Progenitor cell of endocrine pancreas (in vitro differentiated cells): ENCODE data around the gene IDH3B. TPM values are rescaled to one million over a fixed set of nuclear protein-coding genes. Genes with fewer than 3 reads are reported as not detected.
A peak's percentile ranks its signal among the peaks of the same experiment; 100 is the strongest.

ENCODE experiments used
- DNase-seq: peaks from one replicate; pipeline ENCODE4 v3.0.0; 2021; ENCODE audit warnings: low spot score; ENCODE audit not compliant: unreplicated experiment
- H3K27ac Mint-ChIP-seq: 2 replicates; pipeline ENCODE4 v1.8.0; 2021; ENCODE audit warnings: mild to moderate bottlenecking, moderate library complexity, mixed read lengths
- H3K27me3 Mint-ChIP-seq: 2 replicates; pipeline ENCODE4 v1.8.0; 2021; ENCODE audit warnings: mixed read lengths
- H3K36me3 Mint-ChIP-seq: 2 replicates; pipeline ENCODE4 v1.8.0; 2022; ENCODE audit warnings: mixed read lengths; ENCODE audit not compliant: insufficient read depth
- H3K4me1 Mint-ChIP-seq: 2 replicates; pipeline ENCODE4 v1.8.0; 2021; ENCODE audit warnings: low read depth, mixed read lengths
- H3K4me3 Mint-ChIP-seq: 2 replicates; pipeline ENCODE4 v1.8.0; 2021; ENCODE audit warnings: low read depth, mild to moderate bottlenecking, moderate library complexity, mixed read lengths
- H3K9me3 Mint-ChIP-seq: 2 replicates; pipeline ENCODE4 v1.8.0; 2021; ENCODE audit warnings: low read depth, mixed read lengths
- CTCF ChIP-seq: fragments of 200-600 bp; sonication (generic); IDR thresholded peaks from one replicate; pipeline ENCODE4 v1.5.0; 2021; ENCODE audit warnings: antibody characterized with exemption, mild to moderate bottlenecking; ENCODE audit not compliant: unreplicated experiment
- total RNA-seq: library from RNA; stranded (reverse); gene quantifications from 2 replicates; pipeline ENCODE4 v1.2.1, GENCODE V29; 2021

Gene IDH3B
- total RNA-seq, 1 donor from 2014 or later = 98.9 TPM

- no peaks in the 10 kb centered on the region for H3K27me3 Mint-ChIP-seq
- peaks cover 35% of the 10 kb centered on the region for H3K36me3 Mint-ChIP-seq
- H3K4me3 Mint-ChIP-seq = peak overlapping the region; percentile 88
Observed at GRCh38 chr20:2653556-2654383, 10.2 kb downstream of the IDH3B start.

GRCh38 chr20:2652724-2653555 is 11.1 kb downstream of the IDH3B start:
- H3K4me3 Mint-ChIP-seq = peak overlapping the region; percentile 88
- peak overlapping the region; percentile 95 for H3K27ac Mint-ChIP-seq
- no peaks in the 10 kb centered on the region for H3K27me3 Mint-ChIP-seq
- H3K4me1 Mint-ChIP-seq = peaks cover 15% of the 10 kb centered on the region
- H3K36me3 Mint-ChIP-seq = peaks cover 33% of the 10 kb centered on the region
- no peaks in the 10 kb centered on the region for H3K9me3 Mint-ChIP-seq
- no peak for TF ChIP-seq CTCF
- peak; percentile 23 for DNase-seq

More at GRCh38 chr20:2653556-2654383, 10.2 kb downstream of the IDH3B start:
- Mint-ChIP-seq H3K4me1 (peaks cover 15% of the 10 kb centered on the region), H3K27ac (peak overlapping the region; percentile 33), H3K9me3 (no peaks in the 10 kb centered on the region)
- DNase-seq = no peak
- no peak for TF ChIP-seq CTCF

- Mint-ChIP-seq H3K27me3 (no peaks in the 10 kb centered on the region), H3K4me3 (peak within 1 kb of the TSS; percentile 90), H3K9me3 (no peaks in the 10 kb centered on the region), H3K4me1 (peaks cover 15% of the 10 kb centered on the region), H3K27ac (peak within 1 kb of the TSS; percentile 95), H3K36me3 (peaks cover 24% of the 10 kb centered on the region)
- TF ChIP-seq CTCF = peak; percentile 5
- peak; percentile 96 for DNase-seq
Observed at GRCh38 chr20:2651772-2652723, 12.0 kb downstream of the IDH3B start, which contains the start of gene NOP56. Gene NOP56, plus strand, starts transcription at chr20:2652632. Its CDS starts 29 bp downstream, at chr20:2652661.

GRCh38 chr20:2643708-2644107 is 20.3 kb downstream of the IDH3B start:
- no peak overlapping the region for H3K27ac Mint-ChIP-seq
- H3K27me3 Mint-ChIP-seq = peaks cover 6% of the 10 kb centered on the region
- no peak for DNase-seq
- no peaks in the 10 kb centered on the region for H3K4me1 Mint-ChIP-seq
- H3K4me3 Mint-ChIP-seq = no peak overlapping the region
- H3K36me3 Mint-ChIP-seq = no peaks in the 10 kb centered on the region
- TF ChIP-seq CTCF = no peak
- no peaks in the 10 kb centered on the region for H3K9me3 Mint-ChIP-seq
